ENCODE results near the gene DOK7.

The DOK7 gene

DNA sequence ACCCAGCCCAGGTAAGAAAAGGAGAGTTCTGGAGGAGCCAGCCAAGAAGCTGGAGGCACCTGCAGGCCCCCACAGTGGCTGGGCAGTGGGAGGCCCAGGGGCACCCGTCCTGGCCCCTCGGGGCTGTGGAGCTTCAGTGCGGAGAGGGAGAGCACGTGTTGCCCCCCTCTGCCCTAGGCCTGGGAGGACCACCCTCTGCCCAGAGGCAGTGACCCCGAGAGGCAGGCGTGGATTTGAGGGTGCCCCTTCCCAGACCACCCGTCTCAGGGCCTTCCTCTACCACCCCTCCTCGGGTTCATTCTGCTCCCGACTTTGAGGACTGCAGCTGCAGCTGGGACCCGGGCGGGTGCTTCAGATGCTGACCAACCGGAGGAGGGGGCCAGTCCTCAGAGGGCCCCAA is 33.5 kb upstream of the DOK7 start:
- DNase-seq, result no peak

GRCh38 chr4:3430524-3430923 is 32.6 kb upstream of the DOK7 start:
- DNase-seq, result no peak

GRCh38 chr4:3431446-3431993 is 31.6 kb upstream of the DOK7 start:
- DNase-seq, result no peak

- DNase-seq, result no peak
These were observed 30.7 kb upstream of the DOK7 start for GRCh38 chr4:3432381-3432790.

DNA sequence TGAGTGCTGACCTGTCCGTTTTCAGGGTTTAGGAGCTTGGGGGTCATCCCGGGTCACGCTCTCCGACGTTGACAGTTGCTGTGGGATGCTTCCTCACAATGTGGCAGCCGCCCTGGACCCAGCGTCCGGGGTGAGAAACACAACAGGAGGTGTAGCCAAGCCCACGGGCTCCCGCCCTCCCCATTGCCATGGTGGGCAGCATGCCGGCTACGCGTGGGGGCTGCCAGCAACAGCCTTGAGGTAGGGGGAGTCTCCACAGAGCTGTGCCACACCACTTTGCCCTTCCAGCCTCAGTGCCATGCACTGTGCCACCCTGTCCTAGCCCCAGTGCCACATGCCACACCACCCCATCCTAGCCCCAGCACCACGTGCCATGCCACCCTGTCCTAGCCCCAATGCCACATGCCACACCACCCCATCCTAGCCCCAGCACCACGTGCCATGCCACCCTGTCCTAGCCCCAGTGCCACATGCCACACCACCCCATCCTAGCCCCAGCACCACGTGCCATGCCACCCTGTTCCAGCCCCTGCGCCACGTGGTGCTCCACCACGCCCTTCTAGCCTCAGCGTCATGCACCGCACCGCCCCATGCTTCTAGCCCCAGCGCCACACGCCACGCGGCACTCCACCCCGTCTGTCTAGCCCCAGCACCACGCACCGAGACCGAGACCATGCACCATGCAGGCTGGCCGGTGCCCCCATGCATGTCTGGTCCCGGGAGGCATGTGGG is 29.8 kb upstream of the DOK7 start:
- no peak for DNase-seq

DNA sequence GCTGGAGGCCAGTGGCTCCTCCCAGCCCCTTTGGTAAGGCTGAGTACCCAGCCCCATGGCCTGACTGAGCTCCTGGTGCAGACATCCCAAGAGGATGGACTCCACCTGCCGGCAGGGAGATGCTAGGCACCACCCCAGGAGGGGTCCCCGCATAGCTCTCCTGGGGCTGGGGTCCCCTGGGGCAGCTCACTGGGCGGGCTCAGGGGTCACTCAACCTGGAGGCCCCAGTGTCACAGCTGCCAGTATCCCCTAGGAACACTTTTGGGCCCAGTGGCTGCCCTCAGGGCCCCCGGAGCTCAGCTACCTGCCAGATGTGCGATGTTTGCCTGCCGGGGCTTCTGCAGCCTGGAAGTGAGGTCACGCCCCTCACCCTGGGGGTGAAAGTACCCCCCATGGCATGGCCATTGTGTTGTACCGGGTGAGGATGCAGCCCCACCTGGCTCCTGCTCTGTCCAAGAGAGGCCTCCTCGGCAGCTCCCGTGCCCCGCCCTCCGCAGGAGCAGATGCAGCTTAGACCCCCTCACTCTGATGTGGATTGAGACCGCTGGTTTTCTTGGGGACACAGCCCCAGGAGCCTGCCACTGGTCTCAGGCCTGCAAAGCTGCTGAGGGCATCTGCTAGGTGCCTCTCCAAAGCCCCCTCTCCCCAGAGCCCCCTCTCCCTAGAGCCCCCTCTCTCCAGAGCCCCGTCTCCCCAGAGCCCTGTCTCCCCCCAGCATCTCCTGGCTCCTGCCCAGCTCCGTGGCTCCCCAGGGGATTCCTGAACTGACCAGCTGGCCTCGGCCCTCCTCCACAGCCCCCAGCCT is 28.0 kb upstream of the DOK7 start:
- no peak for DNase-seq

DNA sequence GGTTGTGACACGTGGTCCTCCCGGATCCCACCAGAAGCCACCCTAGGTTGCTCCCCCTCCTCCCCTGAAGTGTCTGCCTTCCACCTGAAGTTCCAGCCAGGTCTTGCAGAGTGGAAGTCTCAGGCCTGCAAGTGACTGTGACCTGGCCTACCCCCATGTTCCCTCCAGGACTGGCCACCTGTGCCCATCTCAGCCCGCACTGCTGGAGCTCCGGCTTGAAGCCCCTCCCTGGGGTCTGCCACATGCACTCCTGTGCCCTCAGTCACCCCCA is 27.5 kb upstream of the DOK7 start:
- DNase-seq, result no peak

DNA sequence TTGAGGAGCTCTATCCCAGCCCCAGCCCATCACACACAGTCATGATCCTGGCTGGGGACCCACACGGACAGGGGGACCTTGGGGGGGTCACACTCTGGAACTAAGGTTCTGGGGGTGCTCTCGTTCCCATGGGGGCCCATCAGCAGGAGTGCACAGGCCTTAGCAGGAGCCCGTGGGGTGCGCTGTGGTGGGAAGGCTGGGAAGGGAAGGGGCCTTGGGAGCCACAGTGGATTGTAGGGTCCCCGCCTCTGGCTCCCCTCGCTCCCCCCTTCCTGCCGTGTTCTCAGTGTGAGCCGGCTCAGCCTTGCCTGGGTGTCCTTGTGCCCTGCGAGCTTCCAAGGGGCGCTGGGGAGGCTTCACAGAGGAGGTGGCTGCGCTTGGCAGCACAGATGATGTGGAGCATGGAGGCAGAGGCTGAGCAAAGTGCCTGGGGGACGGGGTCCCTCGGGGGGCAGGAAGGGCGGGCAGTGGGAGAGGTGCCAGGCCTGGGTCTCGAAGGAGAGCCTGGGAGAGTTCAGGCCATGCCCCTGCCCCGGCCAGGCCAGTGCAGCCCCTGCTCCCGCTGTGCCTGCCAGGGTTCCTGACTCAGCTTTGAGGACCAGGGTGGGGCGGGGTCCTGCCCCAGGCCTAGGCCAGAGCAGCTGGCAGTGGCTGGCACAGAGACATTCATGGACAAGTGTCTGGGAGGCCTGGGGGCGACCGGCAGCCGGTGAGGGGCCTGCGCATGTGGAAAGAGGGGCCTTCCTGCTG is 26.9 kb upstream of the DOK7 start:
- DNase-seq, result no peak

GRCh38 chr4:3436798-3437581 is 26.1 kb upstream of the DOK7 start:
- no peak for DNase-seq

- no peak for DNase-seq
These were observed 25.5 kb upstream of the DOK7 start for GRCh38 chr4:3437582-3437936.

DNA sequence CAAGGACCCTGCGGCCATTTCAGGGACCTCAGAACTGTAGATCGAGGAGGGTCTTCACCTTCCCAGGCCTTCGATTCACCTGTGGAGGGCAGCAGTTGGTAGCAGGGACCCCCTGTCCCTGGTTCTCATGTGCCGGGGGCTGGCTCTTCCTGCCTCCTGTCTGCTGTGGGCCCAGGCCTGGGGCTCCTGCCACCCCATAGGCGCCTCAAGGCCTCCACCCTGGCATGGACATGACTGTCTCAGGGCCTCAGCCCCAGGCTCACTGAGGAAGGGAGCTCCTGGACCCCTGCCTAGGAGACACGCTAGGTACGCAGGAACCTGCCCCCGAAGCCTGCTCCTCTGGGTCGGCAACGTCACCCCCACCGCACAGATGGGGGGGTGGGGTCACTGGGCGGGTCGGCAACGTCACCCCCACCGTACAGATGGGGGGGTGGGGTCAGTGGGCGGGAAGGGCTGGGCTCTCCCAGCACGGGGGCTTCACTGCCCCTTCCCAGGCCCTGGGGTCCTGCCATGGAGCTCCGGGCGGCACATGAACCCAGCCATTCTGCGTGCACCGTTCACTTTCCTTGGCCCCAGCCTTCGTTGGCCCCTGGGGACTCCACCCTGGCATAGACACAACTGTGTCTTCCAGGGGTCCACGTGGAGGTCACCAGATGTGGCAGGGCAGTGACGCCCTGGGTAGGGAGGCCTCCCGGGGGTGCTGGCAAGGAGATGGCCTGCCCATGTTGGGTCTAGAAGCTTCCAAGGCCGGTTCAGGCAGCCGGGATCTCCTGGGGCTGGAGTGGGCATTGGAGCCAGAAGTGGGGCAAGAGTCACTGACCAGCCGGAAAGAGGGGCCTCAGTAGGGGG is 24.9 kb upstream of the DOK7 start:
- DNase-seq, result no peak

- DNase-seq, result no peak
These were observed 24.3 kb upstream of the DOK7 start for GRCh38 chr4:3438847-3439180.

GRCh38 chr4:3439391-3439790 is 23.7 kb upstream of the DOK7 start:
- no peak for DNase-seq

- no peak for DNase-seq
These were observed 23.1 kb upstream of the DOK7 start for GRCh38 chr4:3440011-3440410.

DNA sequence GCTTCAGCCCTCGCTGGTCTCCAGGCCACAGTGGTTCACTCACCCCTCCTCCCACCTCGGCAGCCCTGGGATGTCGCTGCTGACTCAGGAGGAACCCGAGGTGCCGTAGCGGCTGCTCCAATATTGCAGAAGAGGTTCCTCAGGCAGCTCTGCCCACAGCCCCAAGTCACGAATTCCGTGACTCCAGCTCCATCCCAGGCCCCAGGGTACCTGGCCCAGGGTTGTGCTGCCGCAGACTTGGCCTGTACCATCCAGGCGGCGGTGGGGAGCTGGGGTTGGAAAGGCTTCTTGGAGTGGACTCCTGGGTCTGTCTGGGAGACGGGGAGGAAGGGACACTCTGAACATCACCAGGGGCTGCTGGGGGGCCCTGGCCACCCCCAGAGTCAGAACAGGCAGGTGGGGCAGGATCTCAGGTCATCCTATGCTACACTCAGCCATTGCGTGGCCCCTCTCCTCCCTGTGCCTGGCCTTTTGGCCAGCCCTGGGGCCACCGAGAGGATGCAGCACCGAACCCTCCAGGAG is 22.1 kb upstream of the DOK7 start:
- no peak for DNase-seq

DNA sequence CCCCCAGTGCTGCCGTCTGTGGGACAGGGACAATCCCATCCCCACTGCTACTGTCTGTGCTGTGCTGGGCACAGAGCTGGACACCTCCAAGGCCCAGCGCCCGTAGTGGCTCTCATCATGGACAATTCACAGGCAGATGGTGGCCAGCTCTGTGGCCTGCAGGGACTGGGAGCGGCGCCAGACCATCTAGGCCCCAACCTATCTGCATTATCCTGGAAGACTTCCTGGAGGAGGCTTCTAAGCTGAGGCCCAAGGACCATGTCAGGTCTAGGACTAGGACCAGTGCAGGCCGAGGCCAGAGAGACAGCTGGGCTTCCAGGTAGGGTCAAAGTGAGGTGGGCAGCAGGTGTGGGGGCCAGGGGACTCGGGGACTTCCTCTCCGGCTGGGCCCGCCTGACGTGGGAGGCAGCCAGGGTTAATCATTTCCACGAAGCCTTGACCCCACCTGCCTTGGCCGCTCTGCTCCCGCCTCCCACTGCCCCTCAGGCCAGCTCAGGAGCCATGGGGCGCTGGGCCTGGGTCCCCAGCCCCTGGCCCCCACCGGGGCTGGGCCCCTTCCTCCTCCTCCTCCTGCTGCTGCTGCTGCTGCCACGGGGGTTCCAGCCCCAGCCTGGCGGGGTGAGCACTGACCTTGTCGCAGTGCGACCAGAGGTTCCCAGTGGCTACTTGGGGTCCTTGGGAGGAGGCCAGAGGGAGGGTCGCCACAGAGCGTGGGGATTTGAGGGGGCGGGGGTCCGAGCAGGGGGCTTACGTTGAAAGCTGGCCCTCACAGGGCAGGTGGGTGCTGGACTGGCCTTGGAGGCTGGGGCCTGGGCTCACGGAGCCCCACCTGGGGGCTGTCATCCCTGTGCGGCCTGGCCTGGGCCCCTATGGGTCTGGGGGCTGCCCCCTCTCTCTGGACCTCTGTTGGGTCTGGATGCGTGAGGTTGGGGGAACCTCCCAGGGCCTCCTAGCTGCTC is 21.3 kb upstream of the DOK7 start, which contains the start of gene HGFAC:
TSS of gene HGFAC (plus strand) at position 468 of the 959 bp plus-strand sequence. CDS start at position 502, 34 bp downstream.
- no peak for DNase-seq

DNA sequence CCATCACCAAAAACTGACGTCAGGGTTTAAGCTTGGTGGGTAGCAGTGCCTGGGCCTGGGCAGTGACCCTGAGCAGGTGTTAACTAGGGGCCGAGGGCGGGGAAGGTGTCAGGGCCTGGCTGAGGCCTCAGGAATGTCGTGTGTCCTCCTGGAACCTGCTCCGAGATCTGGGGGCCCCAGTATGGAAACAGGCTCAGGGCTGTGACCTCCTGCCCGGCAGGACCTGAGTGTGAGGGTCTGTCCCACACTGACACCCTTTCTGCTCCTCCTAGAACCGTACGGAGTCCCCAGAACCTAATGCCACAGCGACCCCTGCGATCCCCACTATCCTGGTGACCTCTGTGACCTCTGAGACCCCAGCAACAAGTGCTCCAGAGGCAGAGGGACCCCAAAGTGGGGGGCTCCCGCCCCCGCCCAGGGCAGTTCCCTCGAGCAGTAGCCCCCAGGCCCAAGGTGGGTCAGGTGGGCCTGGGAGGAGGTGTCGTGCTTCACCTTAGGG is 20.6 kb upstream of the DOK7 start:
- DNase-seq, result no peak

GRCh38 chr4:3442959-3443749 is 20.0 kb upstream of the DOK7 start:
- peak; percentile 56 for DNase-seq

GRCh38 chr4:3443750-3444309 is 19.3 kb upstream of the DOK7 start:
- DNase-seq, result no peak

All from CD4-positive, alpha-beta T cell treated with Interferon gamma for 1 hour (primary cell).